ENCODE measurements around the gene MAGI2.
A peak's percentile ranks its signal among the peaks of the same experiment; 100 is the strongest.

The MAGI2 gene

DNA sequence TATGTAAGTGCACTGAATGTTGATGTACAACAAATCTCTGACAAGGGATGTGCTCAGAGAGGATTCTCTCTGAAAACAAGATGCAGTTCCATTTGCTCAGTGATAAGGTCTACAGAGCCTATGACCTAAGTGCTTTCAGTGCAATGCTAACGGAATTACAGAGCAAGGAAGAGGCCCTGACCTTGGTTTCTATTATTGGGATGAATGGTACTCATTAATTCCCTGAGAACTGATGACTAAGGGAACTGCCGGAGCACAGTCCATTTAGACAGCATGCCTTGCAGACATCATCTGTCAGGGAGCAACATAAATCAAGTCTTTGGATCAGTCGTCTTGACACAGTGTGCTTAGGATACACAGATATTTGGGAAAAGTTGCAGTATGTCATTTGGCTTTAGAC, 1314.1 kb downstream of the MAGI2 start:
- DNase-seq (ENCODE audit: low spot score) = no peak

DNA sequence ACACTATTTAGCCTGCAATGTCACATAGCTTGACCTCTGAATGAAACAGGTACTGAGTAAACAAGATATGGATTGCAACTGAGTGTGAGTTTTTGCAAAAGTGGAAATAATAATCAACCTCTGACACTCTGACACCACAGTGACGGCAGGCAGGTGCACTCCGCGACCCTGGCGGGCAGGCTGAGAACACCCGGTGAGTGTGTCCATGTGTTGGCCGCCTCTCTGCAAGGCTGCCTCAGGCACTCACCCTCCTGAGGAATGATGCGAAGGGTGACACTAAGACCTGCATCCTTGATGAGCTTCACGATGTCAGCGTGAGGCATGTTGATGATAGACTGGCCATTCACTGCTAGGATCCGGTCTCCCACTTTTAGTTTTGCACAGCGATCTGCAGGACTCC, 1318.7 kb downstream of the MAGI2 start:
- DNase-seq (ENCODE audit: low spot score) = no peak

DNA sequence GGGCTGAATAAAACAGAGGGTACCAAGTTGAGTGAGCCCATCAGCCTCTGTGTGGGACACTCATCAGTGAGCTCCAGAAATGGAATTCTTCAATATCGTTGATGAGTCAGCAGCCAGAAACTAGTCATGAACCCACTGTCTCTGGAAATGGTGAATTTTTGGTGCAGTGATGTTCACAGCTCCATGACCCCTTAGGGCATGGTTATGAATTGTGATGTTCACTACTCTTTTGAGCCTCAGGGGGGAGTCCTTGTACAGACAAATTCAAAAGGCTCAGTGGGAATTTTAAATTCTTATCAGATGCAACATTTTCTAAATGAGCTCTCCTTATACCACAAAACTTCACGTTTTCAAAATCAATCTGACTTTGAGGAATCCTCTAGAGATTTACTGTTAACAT, 1319.2 kb downstream of the MAGI2 start:
- peak; percentile 12 for DNase-seq (ENCODE audit: low spot score)

DNA sequence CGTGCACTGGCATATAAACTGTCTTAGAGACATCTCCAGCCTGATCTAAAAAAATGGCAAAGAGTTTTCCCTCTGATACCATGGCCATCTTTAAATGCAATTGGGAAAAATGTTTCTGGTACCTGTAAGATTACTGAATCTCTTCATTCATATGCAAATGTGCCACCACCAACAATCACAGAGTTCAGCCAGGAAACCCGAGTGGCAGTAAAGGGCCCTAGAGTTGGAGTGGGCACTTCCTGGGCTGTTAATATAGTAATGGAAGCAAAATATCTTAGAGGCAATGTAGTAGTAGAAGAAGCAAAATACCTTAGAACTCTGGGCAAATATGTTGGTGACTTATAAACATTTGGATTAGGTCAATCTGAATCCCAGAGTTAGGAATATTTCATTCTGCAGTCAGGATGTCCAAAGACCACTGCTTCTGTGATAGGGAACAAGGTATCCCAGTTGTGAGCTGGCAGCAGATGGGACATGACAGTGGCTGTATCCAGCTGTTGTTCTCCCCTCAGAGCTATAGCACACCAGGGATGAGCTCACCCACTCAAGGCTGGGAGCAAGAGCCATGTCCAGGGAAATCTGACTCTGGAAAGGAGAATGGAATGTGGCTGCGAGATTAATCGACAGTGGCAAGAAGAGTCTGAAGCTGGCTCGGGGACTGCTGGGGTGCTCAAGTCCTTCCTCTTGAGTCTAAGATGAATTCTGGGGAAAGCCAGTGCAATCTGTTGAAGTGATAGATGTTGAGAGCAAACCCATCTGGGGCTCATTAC, 1322.8 kb downstream of the MAGI2 start:
- DNase-seq (ENCODE audit: low spot score) = no peak

- DNase-seq (ENCODE audit: low spot score) = no peak
Measured at GRCh38 chr7:78129865-78130264, 1323.6 kb downstream of the MAGI2 start.

DNA sequence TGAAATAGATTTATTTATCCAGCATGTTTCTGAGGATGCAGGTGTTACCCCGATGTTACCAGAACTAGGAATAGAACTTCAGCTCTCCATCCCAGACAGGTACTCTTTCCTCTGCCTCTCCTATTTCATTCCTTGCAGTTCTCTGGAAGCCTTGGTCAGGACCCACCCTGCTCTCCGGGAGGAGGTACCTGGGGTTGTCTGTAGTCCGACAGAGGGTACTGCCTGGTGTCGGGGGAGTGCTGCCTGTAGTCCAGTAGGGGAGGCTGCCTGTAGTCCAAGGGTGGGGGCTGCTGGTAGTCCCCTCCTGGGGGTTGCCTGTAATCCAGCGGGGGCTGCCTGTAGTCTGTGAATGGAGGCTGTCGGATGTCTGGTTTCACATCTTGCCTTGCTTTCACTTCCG, 1326.5 kb downstream of the MAGI2 start:
- DNase-seq (ENCODE audit: low spot score) = no peak

DNA sequence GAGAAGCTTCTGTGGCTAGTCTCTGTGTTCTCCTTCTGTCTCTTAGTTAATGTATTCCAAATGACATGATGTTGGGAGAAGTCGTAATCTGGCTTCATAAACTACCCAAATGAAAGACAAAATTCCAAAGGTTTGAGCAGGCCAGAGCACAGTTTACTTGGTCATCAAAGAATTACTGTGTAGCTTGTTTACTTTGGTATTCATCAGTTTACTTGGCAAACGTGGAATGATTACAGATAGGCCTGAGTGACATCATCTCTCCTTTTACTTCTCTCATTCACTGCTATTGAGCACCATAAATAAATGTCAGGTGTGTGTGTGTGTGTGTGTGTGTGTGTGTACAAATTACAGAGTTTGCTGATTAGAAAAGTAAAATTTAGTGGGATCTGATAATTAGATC, 1327.6 kb downstream of the MAGI2 start:
- DNase-seq (ENCODE audit: low spot score) = no peak

GRCh38 chr7:78124216-78124615, 1329.3 kb downstream of the MAGI2 start:
- no peak for DNase-seq (ENCODE audit: low spot score)

DNA sequence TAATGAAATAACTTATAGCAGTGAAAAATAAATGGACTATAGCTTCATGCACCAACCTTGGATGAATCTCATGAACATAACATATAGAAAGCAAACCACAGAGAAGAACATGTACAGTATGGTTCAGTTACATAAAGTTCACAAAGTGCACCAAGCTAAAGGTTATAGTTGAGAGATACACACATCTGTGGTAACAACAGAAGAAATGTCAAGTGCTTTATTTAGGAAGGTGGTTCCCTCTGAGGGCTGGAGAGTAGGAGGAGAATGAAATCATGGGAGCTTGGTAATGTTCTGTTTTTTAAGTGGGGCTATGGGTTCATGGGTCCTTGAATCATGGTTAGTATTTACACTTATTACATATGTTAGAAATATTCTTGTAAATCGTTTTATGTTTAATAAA, 1331.6 kb downstream of the MAGI2 start:
- DNase-seq (ENCODE audit: low spot score) = no peak

GRCh38 chr7:78118470-78118869, 1335.0 kb downstream of the MAGI2 start:
- no peak for DNase-seq (ENCODE audit: low spot score)

- no peak for DNase-seq (ENCODE audit: low spot score)
Measured at GRCh38 chr7:78115876-78116275, 1337.6 kb downstream of the MAGI2 start.

DNA sequence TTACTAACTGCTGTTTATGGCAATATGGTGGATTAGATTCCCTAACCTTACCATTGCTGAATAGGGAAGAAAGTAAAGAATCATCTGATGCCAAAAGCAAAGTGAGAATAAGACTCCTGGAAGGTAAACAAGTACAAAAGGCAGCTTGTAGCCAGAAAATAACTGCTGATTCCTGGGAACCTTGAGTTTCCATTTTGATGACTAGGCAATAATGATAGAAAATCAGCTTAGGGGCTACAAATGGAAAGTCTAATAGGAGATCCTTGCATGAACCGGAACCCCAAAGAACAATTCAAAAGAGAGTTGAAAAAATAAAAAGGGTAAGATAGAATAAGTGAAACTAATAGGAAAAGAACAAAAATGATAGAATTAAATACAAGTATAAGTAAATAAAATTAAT, 1338.5 kb downstream of the MAGI2 start:
- no peak for DNase-seq (ENCODE audit: low spot score)

DNA sequence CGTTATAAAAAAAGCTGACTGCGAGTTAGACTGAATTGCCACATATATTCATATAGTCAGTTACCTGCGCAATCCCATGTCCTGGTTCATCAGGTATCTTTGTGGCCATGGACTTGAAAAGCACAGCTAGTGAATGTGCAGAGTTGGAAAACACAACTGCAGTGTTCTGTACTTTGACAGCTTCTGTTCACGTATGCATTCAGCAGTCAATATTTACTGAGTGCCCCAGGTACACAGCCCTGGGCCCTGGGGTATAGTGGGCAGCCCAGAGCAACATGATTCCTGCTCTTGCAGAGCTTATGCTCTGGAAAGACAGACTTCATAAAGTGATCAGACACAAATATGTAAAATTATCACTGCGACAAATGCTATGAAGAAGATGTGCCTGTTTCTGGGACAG, 1341.0 kb downstream of the MAGI2 start:
- DNase-seq (ENCODE audit: low spot score) = no peak

- no peak for DNase-seq (ENCODE audit: low spot score)
Measured at GRCh38 chr7:78111386-78111785, 1342.1 kb downstream of the MAGI2 start.

DNA sequence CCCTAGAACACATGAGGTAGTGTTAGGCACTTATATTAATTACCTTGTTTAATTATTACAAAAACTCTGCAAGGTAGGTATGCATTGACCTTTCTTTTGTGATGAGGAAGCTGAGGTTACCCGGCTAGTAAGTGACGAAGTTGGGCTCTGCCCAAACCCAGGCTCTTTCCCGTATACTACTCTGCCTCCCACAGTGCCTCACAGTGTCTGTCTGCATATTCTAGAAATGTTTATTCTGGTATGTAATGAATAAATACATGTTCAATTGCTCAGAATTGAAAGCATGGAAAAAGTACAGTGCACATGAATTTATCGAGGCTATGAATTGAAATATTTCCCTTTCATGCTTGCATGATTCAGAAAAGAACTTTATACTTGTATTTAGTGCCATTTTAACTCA, 1350.0 kb downstream of the MAGI2 start:
- no peak for DNase-seq (ENCODE audit: low spot score)

GRCh38 chr7:78101076-78101475, 1352.4 kb downstream of the MAGI2 start:
- no peak for DNase-seq (ENCODE audit: low spot score)

- DNase-seq (ENCODE audit: low spot score) = no peak
Measured at GRCh38 chr7:78099715-78100394, 1353.6 kb downstream of the MAGI2 start.

DNA sequence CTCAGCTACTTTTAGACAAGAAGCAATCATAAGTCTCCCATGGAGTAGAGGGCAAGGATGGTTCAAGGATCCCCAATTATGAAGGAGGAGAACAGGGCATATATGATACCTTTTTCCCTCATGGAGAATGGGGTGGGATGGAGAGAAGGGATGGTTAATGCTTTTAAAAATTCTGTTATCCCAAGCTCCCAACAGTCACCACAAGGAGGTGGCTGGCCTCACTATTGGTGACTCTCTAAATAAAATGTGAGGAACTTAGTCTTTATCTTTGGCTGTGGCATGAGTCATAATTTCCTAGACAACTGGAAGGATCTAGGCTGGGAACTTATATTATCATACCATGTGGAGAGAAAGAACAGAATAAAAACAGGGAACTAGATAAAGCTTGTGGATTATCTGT, 1357.9 kb downstream of the MAGI2 start:
- no peak for DNase-seq (ENCODE audit: low spot score)

- DNase-seq (ENCODE audit: low spot score) = no peak
Measured at GRCh38 chr7:78092331-78092730, 1361.1 kb downstream of the MAGI2 start.

- no peak for DNase-seq (ENCODE audit: low spot score)
Measured at GRCh38 chr7:78090616-78091015, 1362.9 kb downstream of the MAGI2 start.

GRCh38 chr7:78083476-78084120, 1369.9 kb downstream of the MAGI2 start:
- no peak for DNase-seq (ENCODE audit: low spot score)

DNA sequence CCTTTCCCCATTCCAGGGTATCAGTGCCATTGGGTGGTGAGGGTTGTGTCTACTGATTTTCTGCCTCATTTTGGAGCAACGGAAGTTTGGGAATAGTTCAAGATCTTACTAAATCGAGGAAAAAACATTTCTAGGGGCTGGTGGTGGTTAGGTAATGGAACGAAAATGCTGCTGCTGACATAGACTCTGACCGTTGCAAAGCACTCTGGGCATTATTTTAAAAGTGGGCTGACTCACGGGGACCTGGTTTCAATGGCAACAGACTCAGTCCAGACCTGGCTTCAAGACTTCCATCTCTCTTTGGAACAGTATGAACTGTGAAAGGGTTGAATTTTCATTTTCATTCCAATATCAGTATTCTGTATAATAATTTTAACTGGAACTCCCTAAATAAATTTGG, 1370.9 kb downstream of the MAGI2 start:
- DNase-seq (ENCODE audit: low spot score) = no peak

- no peak for DNase-seq (ENCODE audit: low spot score)
Measured at GRCh38 chr7:78081888-78082287, 1371.6 kb downstream of the MAGI2 start.

All from germinal center (tissue), 1 donor.